Cardiac septum (tissue), 1 donor: Measurements from ENCODE around the gene PBX3. TPM values are rescaled to one million over a fixed set of nuclear protein-coding genes. Genes with fewer than 3 reads are reported as not detected.

Experiments used
- DNase-seq: peaks from one replicate; pipeline ENCODE4 v3.0.0-alpha.2; 2020; ENCODE audit warnings: low spot score
- intact Hi-C: fragments of 100-400 bp; cut with DNase I; formaldehyde crosslinking; loops from one replicate; pipeline ENCODE4 v1.14.0; 2022
- total RNA-seq: library from RNA; stranded (reverse); fragmentation: NEBNext Ultra II Directional; extraction: Animal tissue kit (Norgen Biotek cat#: 25700); gene quantifications from one replicate; pipeline ENCODE4 v1.2.1, GENCODE V29; 2021
- donor health status: DM: no; HTN: no; CAD: no.

Gene PBX3
- total RNA-seq, 1 donor from 2014 or later = 56.2 TPM

DNA sequence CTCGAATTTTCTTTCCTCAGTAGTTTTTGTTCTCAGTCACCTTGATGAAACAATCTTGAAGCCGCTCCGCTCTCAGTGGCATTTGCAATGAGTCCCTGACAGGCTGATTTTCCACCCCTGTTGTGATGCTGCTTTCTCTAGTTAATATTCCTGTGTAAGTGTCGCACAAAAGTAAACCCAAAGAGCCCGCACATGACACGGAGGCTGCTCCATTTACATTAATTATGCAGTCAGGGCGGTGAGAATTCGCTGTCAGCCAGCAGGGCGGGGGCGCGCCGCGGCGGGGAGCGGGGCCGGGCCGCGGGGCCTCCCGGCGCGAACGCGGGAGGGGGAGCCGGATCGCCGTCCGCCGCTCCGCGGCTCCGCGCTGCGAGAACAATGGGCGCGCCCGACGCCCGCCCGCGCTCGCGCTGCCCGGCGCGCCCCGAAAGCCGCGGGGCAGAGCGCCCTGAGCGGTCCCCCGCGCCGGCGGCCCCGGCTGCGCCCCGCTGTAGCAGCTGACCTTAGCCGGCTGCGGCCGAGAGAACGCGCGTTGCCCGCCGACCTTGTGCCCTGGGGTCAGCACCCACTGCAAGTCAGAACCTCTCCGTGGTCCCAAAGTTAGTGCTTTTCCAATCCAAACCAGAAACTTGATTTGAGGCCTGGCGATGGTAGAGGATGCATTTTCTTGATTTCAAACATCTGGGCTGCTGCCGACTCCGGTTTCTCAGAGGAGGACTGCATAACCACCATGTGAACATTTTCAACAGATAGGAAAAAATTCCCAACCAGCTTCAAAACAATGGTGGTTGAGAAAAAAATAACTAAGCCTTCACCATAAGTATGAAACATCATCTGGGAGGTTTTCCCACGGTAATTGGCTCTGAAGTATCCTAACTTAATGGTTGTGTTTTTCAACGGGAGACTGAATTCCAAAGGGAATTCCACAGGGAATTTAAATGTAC, 142.6 kb downstream of the PBX3 start:
- intact Hi-C loops = loop anchor here (2.0 to 10.0 kb wide), 2 partner anchors 65 to 143 kb away; partner anchors contain the start of gene PBX3

GRCh38 chr9:125890826-125891225, 143.7 kb downstream of the PBX3 start:
- DNase-seq = no peak
- intact Hi-C loops = no loop called here

More for the DNA sequence above, 142.6 kb downstream of the PBX3 start:
- DNase-seq = peak; percentile 73

DNA sequence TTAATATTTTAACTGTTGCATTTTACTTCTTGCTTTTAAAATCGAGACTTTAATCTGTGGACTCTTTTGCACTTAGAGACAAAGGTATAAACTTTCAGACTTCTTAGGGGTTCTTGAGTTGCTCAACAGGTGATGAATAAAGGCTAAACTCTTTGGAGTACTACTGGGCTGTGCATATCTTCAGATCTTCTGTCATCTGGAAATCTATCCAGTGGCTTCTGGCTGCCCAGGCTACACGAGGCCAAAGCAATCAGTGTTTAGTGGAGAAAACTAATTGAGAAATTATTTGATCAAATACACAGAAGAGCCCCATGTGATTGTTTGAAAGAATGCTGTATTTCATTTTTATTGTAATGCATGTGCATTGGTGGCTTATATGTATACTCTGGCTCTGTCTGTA, 146.1 kb downstream of the PBX3 start:
- no peak for DNase-seq
- intact Hi-C loops = no loop called here

DNA sequence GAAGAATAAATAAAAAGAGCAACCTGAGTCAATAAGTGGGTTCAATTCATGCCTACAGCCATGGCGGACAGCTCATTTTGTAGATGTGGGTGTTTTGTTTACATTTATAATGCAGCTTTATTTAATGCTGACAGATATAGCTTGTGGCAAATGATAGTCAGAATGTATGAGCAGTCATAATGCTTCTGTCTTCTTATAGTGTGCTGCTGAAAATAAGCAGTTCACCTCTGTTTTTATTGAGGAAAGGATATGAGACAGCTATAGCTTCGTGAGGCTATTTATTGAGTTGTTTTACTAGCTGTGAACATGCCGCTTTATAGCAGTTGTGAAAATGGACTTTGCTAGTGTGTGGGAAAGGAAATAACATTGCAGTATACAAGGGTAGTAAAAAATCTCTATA, 147.4 kb downstream of the PBX3 start:
- intact Hi-C loops = no loop called here
- DNase-seq = no peak

DNA sequence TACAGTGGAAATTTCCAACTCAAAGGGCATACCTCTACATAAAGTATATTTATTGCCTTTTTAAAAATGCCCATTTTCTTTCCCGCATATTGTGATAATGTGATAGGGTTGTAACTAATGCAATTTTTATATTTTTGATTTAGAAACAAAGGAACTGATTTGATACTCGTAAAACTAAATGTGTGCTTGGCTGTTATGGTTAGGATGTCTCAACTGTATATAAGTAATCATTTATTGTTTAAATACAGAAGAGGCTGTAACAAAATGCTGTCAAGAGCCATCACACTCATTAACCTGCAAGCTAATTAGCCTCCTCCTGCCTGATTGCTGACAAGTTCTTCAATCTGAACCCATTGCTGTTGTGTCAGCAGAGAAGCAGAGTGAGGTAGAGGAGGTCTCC, 149.2 kb downstream of the PBX3 start:
- no peak for DNase-seq
- intact Hi-C loops = no loop called here

- intact Hi-C loops = no loop called here
- no peak for DNase-seq
Measured at GRCh38 chr9:125896964-125897363, 149.8 kb downstream of the PBX3 start.

GRCh38 chr9:125897481-125897880, 150.3 kb downstream of the PBX3 start:
- intact Hi-C loops = no loop called here

DNA sequence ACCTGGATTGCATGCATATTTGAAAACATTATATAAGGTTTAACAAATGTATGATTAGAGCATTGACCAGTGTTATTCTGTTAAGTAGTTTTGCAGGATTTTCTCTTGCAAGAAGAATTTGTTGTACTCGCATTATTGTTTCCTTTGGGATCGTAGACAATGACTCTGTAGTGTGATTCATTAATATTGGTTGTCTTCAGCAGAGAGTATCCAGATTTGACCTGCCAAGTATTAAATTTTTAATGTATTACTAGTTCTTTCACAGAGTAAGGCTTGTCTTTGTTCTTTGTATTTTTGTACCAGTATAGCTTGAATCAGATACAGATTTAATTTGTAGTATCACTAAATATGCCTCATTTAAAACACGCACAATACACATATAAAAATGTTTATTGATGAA, 155.0 kb downstream of the PBX3 start:
- DNase-seq = no peak
- intact Hi-C loops = no loop called here

More at GRCh38 chr9:125897481-125897880, 150.3 kb downstream of the PBX3 start:
- no peak for DNase-seq

- DNase-seq = no peak
- intact Hi-C loops = no loop called here
Measured at GRCh38 chr9:125902831-125903512, 155.8 kb downstream of the PBX3 start.

- intact Hi-C loops = no loop called here
- no peak for DNase-seq
Measured at GRCh38 chr9:125904155-125904851, 157.1 kb downstream of the PBX3 start.

GRCh38 chr9:125906144-125906543, 159.0 kb downstream of the PBX3 start:
- DNase-seq = no peak
- intact Hi-C loops = no loop called here

- DNase-seq = no peak
- intact Hi-C loops = no loop called here
Measured at GRCh38 chr9:125906893-125907292, 159.7 kb downstream of the PBX3 start.

DNA sequence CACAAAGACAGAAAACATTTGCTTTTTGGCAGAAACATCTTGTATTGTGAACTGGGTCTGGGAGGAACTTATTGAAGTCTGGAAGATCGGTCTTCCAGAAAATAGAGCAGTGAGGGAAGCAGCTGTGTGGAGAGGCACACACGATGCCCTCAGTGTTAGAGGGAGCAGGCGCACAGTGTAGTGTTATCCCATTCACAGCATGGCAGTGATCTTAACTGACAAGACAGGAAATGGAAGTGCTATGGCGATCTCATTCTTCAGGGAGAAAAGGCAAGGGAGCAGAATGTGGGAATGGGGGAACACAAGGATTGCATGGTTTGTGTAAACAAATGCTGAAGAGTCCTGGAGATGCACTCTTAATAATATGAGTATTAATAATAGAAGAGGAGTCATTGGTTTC, 161.0 kb downstream of the PBX3 start:
- intact Hi-C loops = no loop called here
- DNase-seq = peak; percentile 65

- intact Hi-C loops = no loop called here
Measured at GRCh38 chr9:125908966-125909365, 161.8 kb downstream of the PBX3 start.

DNA sequence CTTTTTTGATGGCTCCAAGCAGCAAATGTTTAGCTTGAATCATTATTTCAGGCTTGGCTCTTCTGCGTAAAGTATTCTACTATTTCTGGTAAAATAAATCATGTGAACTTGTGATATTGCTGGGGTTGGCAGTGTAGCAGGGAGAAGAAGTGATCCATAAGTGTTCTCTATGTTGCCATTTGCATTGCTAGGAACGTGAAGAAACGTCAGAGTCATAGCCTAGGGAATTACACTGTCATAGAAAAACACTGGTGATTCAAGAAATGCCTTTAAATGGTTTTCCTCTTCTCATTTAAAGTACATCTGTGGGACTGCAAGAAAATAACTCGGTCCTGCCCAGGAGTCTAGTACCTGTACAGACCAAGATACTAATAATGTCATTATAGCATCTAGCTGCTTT, 162.3 kb downstream of the PBX3 start:
- intact Hi-C loops = no loop called here
- no peak for DNase-seq

More at GRCh38 chr9:125908966-125909365, 161.8 kb downstream of the PBX3 start:
- no peak for DNase-seq

DNA sequence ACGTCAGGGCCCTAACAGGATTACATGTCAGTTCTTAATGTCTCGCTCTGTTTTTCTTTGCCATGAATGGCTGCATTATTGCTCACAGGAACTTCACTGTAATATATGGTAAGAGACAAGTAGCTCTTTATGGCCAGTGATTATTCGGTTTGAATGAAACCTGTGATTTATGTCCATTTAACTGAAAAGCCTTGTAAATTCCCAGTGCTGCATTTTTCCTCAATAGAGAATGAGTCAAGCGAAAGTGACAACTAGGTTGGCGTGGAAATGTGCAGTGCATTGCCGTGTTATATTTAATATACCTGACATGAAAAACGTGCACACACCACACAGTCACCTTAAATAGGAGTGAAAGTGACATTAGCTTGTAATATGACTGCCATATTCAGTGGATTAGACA, 163.1 kb downstream of the PBX3 start:
- intact Hi-C loops = no loop called here
- DNase-seq = no peak

DNA sequence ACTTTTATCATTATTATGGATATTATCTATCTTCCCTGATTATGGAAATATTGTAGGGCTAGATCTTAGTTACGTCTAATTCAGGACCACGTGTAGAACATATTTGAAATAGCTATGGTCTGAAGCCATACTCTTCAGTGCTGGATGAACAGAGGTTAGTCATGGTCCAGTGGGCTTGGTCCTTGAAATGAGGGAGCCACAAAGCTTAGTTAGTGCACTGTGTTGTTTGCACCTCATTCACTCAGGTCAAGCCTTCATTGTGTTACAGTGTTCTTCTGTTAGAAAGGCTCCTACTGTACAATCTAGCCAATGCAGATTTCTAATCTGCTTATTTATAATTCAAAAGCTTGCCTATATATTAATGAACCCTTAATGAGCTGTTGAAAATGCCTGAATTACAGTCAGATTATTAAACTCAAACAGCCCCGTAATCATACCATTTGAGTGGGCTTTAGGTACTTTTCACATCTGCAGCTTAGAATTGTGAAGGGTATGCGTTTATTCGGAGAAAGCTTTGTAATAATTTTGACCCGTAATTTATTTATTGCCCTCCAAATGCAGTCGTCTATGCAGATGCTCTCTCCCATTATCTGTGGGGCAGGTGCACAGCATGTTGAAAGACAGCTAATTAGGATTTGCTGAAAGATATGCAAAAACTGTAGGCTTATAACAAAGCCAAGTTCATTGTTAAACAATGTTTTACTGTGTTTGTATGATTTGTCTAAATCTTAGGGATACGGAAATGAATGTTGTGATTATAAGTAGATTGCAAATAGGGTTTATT, 164.9 kb downstream of the PBX3 start:
- DNase-seq = no peak
- intact Hi-C loops = no loop called here

DNA sequence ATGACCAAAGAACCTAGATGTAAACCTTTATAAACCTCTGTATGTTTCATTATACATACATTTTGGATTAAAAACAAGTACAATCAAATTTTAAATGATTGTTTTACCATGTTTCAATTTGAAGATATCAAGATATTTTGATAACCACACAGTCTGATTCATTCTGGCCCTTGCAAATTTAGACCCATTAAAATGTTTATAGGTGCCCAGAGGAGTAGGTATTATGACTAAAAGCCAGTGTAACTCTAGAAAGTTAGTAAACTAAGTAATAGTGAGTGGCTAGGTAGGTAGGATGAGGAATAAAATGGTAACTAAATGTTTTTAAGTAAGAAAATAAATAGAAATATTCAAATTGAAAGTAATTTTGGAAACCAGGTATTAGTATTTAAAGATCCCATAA, 165.5 kb downstream of the PBX3 start:
- intact Hi-C loops = no loop called here
- no peak for DNase-seq

DNA sequence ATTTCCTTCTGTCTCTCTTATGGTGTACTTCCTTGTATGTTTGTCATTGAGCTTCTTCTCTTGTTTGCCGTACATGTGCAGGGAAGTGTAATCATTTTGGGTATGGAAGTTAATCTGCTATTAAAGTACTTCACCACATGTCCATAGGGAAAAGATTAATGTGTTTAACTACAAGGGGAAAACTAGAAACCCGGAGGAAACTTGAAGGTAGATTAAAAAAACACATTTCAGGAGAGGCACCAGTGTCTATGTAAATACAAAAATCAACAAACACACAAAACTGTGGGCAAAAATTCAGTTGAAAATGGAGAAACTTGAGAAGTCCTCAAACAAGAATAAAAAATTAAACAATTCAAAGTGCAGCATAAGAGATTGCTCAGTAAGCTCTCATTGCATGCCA, 166.4 kb downstream of the PBX3 start:
- DNase-seq = no peak
- intact Hi-C loops = no loop called here
